Fibroblast of lung (primary cell): ENCODE results near the gene SLC5A6.

Experiments
- EZH2 ChIP-seq: IDR thresholded peaks from 2 replicates; pipeline ENCODE4 v1.5.1; 2012; ENCODE audit warnings: low read length, control low read depth, mild to moderate bottlenecking; ENCODE audit errors: missing control alignments
- TF ChIP-seq, protein P1 (sequence below), 2 donors: IDR thresholded peaks in 1 of 2; conservative IDR thresholded peaks in 1 of 2; 1 replicate in 1 of 2; 2 replicates in 1 of 2; pipeline ENCODE4 v1.5.1; 2011 to 2012; ENCODE audit warnings: low read length in 2 of 2, control low read depth in 1 of 2, inconsistent platforms in 1 of 2, low read depth in 1 of 2, mild to moderate bottlenecking in 1 of 2

DNA sequence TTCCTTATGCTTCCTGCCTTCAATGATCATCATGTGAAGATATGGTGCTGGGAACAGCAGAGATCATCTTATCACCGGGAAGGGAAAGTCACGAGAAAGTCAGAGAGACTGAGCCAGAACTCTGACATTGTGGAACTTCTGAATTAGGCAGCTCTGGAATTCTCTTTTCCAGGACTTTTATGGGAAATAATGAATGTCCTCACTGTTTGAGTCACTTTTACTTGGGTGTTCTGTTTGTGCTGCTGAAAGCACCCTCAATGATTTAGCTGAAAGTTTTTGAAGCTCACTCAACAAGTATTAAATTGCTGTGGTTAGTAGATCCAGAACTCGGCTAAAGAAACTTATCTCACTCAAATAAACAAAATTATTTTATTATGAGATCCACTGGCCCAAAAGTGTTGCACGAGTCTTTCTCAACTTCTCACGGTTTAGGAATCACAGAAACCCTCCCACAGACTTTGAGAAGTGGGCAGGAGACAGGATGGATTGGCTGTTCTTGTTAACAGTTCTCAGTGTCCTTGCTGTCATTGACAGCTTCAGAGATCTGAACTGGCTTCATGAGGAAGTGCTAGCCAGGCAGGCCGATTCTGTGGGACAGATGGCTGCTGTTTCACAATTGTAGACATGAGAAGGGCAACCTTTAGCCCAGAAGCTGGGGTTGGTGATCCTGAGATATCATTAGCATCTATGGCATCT is 26.6 kb downstream of the SLC5A6 start:
- TF ChIP-seq, protein P1, sequence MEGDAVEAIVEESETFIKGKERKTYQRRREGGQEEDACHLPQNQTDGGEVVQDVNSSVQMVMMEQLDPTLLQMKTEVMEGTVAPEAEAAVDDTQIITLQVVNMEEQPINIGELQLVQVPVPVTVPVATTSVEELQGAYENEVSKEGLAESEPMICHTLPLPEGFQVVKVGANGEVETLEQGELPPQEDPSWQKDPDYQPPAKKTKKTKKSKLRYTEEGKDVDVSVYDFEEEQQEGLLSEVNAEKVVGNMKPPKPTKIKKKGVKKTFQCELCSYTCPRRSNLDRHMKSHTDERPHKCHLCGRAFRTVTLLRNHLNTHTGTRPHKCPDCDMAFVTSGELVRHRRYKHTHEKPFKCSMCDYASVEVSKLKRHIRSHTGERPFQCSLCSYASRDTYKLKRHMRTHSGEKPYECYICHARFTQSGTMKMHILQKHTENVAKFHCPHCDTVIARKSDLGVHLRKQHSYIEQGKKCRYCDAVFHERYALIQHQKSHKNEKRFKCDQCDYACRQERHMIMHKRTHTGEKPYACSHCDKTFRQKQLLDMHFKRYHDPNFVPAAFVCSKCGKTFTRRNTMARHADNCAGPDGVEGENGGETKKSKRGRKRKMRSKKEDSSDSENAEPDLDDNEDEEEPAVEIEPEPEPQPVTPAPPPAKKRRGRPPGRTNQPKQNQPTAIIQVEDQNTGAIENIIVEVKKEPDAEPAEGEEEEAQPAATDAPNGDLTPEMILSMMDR (conservative IDR thresholded peaks at IDR 0.05 in 1 of 2, IDR thresholded peaks at IDR 0.05 in 1 of 2; ENCODE audit: low read depth in 1 of 2, low read length in 2 of 2), result no peak
- no peak for TF ChIP-seq EZH2
